PC-9 (cell line): Measurements from ENCODE around the gene SYNDIG1. TPM values are rescaled to one million over a fixed set of nuclear protein-coding genes. Genes with fewer than 3 reads are reported as not detected.

Source experiments
- BruUV-seq: library from RNA; stranded (reverse); fragments of 400-500 nt; replicated peaks from 2 replicates; lab custom pipeline; 2021; lab: Mats Ljungman, UMichigan
- CTCF ChIA-PET: fragments of 300-600 bp; sonication (Branson Sonifier 250); formaldehyde crosslinking; loops from one replicate; lab custom pipeline; 2022; ENCODE audit warnings: antibody characterized with exemption; lab: Charles Lee
- POLR2A ChIA-PET: fragments of 300-600 bp; sonication (Branson Sonifier 250); formaldehyde crosslinking; loops from one replicate; lab custom pipeline; 2022; ENCODE audit warnings: antibody characterized with exemption; ENCODE audit not compliant: unreplicated experiment; lab: Charles Lee
- DNase-seq, 2 experiments: peaks; one replicate each; pipeline versions ENCODE4 v3.0.0 to v3.0.0-alpha.2; 2015 to 2022; ENCODE audit warnings: mixed read lengths in 1 of 2
- H2AFZ ChIP-seq: fragments of 200-600 bp; sonication (generic); 2 replicates; pipeline ENCODE4 v1.8.1; 2017; ENCODE audit warnings: antibody characterized with exemption
- H3F3A ChIP-seq: fragments of 200-600 bp; sonication (generic); 2 replicates; pipeline ENCODE4 v1.8.1; 2017; ENCODE audit warnings: antibody characterized with exemption, mild to moderate bottlenecking, low read depth; ENCODE audit not compliant: insufficient read depth
- H3K27ac ChIP-seq: fragments of 200-600 bp; sonication (generic); 2 replicates; pipeline ENCODE4 v1.6.1; 2016; ENCODE audit warnings: mixed run types
- H3K27me3 ChIP-seq: fragments of 200-600 bp; sonication (generic); 2 replicates; pipeline ENCODE4 v1.6.1; 2016; ENCODE audit warnings: low read depth, mixed run types; ENCODE audit not compliant: insufficient read depth
- H3K36me3 ChIP-seq: fragments of 200-600 bp; sonication (generic); 2 replicates; pipeline ENCODE4 v1.6.1; 2016; ENCODE audit warnings: low read depth, mixed run types
- H3K4me1 ChIP-seq: fragments of 200-600 bp; sonication (generic); replicated peaks from 2 replicates; pipeline ENCODE4 v1.6.1; 2016; ENCODE audit warnings: mixed run types; ENCODE audit not compliant: insufficient read depth
- H3K4me2 ChIP-seq: fragments of 200-600 bp; sonication (generic); 2 replicates; pipeline ENCODE4 v1.6.1; 2017; ENCODE audit warnings: mixed run types
- H3K4me3 ChIP-seq: fragments of 200-600 bp; sonication (generic); 2 replicates; pipeline ENCODE4 v1.6.1; 2016; ENCODE audit warnings: mixed run types
- H3K79me2 ChIP-seq: fragments of 200-600 bp; sonication (generic); 2 replicates; pipeline ENCODE4 v1.6.1; 2017; ENCODE audit warnings: low read depth, mixed run types
- H3K9me2 ChIP-seq: fragments of 200-600 bp; sonication (generic); 2 replicates; pipeline ENCODE4 v1.8.1; 2017; ENCODE audit warnings: mild to moderate bottlenecking; ENCODE audit not compliant: insufficient read depth
- H3K9me3 ChIP-seq: fragments of 200-600 bp; sonication (generic); 2 replicates; pipeline ENCODE4 v1.8.1; 2016; ENCODE audit warnings: low read depth; ENCODE audit not compliant: insufficient read depth
- H4K20me1 ChIP-seq: fragments of 200-600 bp; sonication (generic); 2 replicates; pipeline ENCODE4 v1.8.1; 2017; ENCODE audit not compliant: insufficient read depth
- EZH2 ChIP-seq: fragments of 200-600 bp; sonication (generic); IDR thresholded peaks from 2 replicates; pipeline ENCODE4 v1.8.0; 2017; ENCODE audit warnings: antibody characterized with exemption, low read depth
- intact Hi-C: fragments of 100-400 bp; cut with micrococcal nuclease; formaldehyde crosslinking; loops from one replicate; pipeline ENCODE4 v1.10.0; 2022; ENCODE audit not compliant: unreplicated experiment
- total RNA-seq: library from RNA; stranded (reverse); gene quantifications from 2 replicates; pipeline ENCODE4 v1.2.3, GENCODE V29; 2021
- TF ChIP-seq, protein P1 (sequence below): fragments of 200-600 bp; sonication (generic); conservative IDR thresholded peaks from 2 replicates; pipeline ENCODE4 v1.6.1; 2017; ENCODE audit warnings: mixed run types, antibody characterized with exemption, mild to moderate bottlenecking, moderate library complexity

Gene SYNDIG1
- total RNA-seq, 1 experiment from 2014 or later: 0.17 TPM

DNA sequence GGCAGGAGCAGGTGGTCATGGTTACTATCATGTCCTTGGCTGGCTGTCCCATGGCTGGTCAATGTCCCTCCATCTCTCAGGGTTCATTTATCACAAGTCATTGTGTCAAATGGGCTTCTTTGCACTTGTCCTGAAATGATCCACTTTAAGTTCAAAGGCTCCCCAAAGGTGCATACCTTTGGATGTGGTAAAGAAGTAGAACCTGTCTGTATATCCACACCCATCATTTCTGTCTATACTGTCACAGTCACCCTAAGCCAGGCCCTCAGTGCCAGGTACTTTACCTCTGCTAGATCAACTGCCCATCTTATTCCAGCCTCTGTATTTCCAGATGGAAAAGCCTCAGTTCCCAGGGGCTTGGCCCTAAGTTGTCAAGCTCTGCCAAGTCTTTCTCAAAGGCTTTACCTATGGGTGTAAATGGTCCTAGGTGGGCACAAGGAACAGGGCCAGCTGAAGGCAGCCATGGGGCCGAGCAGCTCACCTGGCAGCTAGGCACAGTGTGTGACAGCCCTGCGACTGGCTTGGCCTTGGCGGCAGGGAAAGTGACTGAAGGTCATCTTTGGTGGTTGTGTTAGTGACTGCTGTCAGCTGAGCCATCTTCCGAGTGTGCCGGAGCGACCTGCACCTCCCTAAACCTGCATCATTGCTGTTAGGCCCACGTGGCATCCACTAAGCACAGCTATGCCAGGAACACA lies 198.4 kb downstream of the SYNDIG1 start:
- H3K9me3 ChIP-seq: no peaks in the 10 kb centered on the region
- H3K9me2 ChIP-seq: no peaks in the 10 kb centered on the region
- no peak overlapping the region for H3K27ac ChIP-seq
- no peak for TF ChIP-seq EZH2
- TF ChIP-seq, protein P1, sequence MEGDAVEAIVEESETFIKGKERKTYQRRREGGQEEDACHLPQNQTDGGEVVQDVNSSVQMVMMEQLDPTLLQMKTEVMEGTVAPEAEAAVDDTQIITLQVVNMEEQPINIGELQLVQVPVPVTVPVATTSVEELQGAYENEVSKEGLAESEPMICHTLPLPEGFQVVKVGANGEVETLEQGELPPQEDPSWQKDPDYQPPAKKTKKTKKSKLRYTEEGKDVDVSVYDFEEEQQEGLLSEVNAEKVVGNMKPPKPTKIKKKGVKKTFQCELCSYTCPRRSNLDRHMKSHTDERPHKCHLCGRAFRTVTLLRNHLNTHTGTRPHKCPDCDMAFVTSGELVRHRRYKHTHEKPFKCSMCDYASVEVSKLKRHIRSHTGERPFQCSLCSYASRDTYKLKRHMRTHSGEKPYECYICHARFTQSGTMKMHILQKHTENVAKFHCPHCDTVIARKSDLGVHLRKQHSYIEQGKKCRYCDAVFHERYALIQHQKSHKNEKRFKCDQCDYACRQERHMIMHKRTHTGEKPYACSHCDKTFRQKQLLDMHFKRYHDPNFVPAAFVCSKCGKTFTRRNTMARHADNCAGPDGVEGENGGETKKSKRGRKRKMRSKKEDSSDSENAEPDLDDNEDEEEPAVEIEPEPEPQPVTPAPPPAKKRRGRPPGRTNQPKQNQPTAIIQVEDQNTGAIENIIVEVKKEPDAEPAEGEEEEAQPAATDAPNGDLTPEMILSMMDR: no peak
- POLR2A ChIA-PET: interaction anchor here (0.6 kb wide), 1 partner anchor 286 kb away, joined by 25 read pairs; no protein-coding TSS in a partner anchor
- peaks cover 26% of the 10 kb centered on the region for H3K4me1 ChIP-seq
- no peaks in the 10 kb centered on the region for H3K36me3 ChIP-seq
- no peaks in the 10 kb centered on the region for H4K20me1 ChIP-seq
- H3K27me3 ChIP-seq: no peaks in the 10 kb centered on the region
- no peaks in the 10 kb centered on the region for H3K79me2 ChIP-seq
- DNase-seq: peak in 1 of 2 experiments; percentile 52
- H3K4me2 ChIP-seq: no peak overlapping the region
- no peak overlapping the region for H3K4me3 ChIP-seq
- BruUV-seq: no TSS peak
- CTCF ChIA-PET: no interaction called here
- intact Hi-C loops: no loop called here
- H3F3A ChIP-seq: no peaks in the 10 kb centered on the region
- H2AFZ ChIP-seq: no peak overlapping the region

DNA sequence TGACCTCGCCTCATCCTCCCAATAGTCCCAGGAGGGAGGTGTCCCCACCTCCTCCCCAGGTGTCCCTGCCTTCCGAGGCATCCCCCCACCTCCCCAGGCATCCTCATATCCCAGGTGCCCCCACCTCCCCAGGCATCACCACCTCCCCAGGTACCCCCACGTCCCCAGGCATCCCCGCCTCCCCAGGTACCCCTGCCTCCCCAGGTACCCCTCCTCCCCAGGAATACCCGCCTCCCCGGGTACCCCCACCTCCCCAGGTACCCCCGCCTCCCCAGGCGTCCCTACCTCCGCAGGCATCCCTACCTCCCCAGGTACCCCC lies 198.9 kb downstream of the SYNDIG1 start:
- no peak for DNase-seq
- Histone ChIP-seq H3K4me3 (no peak overlapping the region), H3K9me2 (no peaks in the 10 kb centered on the region), H3K27me3 (no peaks in the 10 kb centered on the region), H3K27ac (no peak overlapping the region), H3K9me3 (no peaks in the 10 kb centered on the region), H2AFZ (no peak overlapping the region), H3K36me3 (no peaks in the 10 kb centered on the region), H3K79me2 (no peaks in the 10 kb centered on the region), H3K4me1 (peaks cover 31% of the 10 kb centered on the region), H4K20me1 (no peaks in the 10 kb centered on the region), H3K4me2 (no peak overlapping the region), H3F3A (peaks cover 4% of the 10 kb centered on the region; the same call in 1 of the 2 replicates)
- TF ChIP-seq EZH2: no peak
- TF ChIP-seq, protein P1: no peak
- intact Hi-C loops: no loop called here
- BruUV-seq: no TSS peak
- ChIA-PET CTCF (no interaction called here), POLR2A (no interaction called here)

DNA sequence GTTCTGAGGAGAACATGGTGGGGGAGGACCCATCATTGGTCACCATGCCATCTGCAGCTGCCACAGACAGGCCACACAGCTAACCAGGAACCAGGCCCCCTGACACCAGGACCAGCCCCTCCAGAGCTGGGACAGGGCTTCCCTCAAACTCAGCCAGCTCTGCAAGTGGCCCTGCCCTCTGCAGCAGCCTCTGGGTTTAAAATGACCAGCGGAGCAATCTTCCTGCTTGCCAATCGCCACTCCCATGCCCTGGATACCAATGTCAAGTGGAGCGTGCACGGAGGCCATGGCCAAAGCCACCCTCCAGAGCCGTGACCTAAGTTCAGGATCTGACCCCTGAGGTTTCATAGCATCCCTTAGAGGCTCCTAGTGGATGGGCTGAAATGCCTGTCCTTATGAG lies 199.4 kb downstream of the SYNDIG1 start:
- no peak overlapping the region for H3K4me3 ChIP-seq
- CTCF ChIA-PET: no interaction called here
- H3K4me1 ChIP-seq: peaks cover 35% of the 10 kb centered on the region
- no peaks in the 10 kb centered on the region for H3K79me2 ChIP-seq
- H3K36me3 ChIP-seq: no peaks in the 10 kb centered on the region
- peaks cover 5% of the 10 kb centered on the region; the same call in 1 of the 2 replicates for H3F3A ChIP-seq
- intact Hi-C loops: no loop called here
- no TSS peak for BruUV-seq
- no peaks in the 10 kb centered on the region for H4K20me1 ChIP-seq
- no peaks in the 10 kb centered on the region for H3K9me2 ChIP-seq
- TF ChIP-seq, protein P1: no peak
- TF ChIP-seq EZH2: no peak
- no peak overlapping the region for H3K4me2 ChIP-seq
- no peak overlapping the region for H2AFZ ChIP-seq
- no peak for DNase-seq
- no peaks in the 10 kb centered on the region for H3K27me3 ChIP-seq
- H3K9me3 ChIP-seq: no peaks in the 10 kb centered on the region
- POLR2A ChIA-PET: no interaction called here
- H3K27ac ChIP-seq: no peak overlapping the region
